NCI-H1048 (cell line): ENCODE data around the gene PEX10.
"Not testable (repeated sequence)": the region's sequence is repeated elsewhere in the genome, so short reads cannot be mapped to it uniquely, and the experiment has no call there.

Source experiments
- DNase-seq: peaks from one replicate; lab custom pipeline; 2025; lab: John Stamatoyannopoulos, UW

Gene PEX10

GRCh38 chr1:2443277-2444137 lies 31.1 kb upstream of the PEX10 start:
- DNase-seq, result no peak

- DNase-seq, result no peak
Observed at GRCh38 chr1:2442661-2443060, 30.3 kb upstream of the PEX10 start.

- no peak for DNase-seq
Observed at GRCh38 chr1:2441746-2442145, 29.4 kb upstream of the PEX10 start.

- not testable (repeated sequence) for DNase-seq
Observed at GRCh38 chr1:2440346-2440745, 28.0 kb upstream of the PEX10 start.

- DNase-seq, result no peak
Observed at GRCh38 chr1:2439369-2439768, 27.0 kb upstream of the PEX10 start.

- DNase-seq, result no peak
Observed at GRCh38 chr1:2438641-2439040, 26.3 kb upstream of the PEX10 start.

GRCh38 chr1:2438038-2438437 lies 25.7 kb upstream of the PEX10 start:
- DNase-seq, result no peak

GRCh38 chr1:2437617-2438016 lies 25.3 kb upstream of the PEX10 start:
- no peak for DNase-seq

- DNase-seq, result no peak
Observed at GRCh38 chr1:2436876-2437275, 24.5 kb upstream of the PEX10 start.

- DNase-seq, result no peak
Observed at GRCh38 chr1:2435746-2436355, 23.5 kb upstream of the PEX10 start.

- DNase-seq, result no peak
Observed at GRCh38 chr1:2435091-2435490, 22.7 kb upstream of the PEX10 start.

GRCh38 chr1:2433936-2434655 lies 21.7 kb upstream of the PEX10 start:
- DNase-seq, result no peak

GRCh38 chr1:2433196-2433595 lies 20.8 kb upstream of the PEX10 start:
- DNase-seq, result no peak

- DNase-seq, result no peak
Observed at GRCh38 chr1:2432441-2432844, 20.1 kb upstream of the PEX10 start.

GRCh38 chr1:2431518-2431917 lies 19.2 kb upstream of the PEX10 start:
- DNase-seq, result no peak

GRCh38 chr1:2431103-2431502 lies 18.7 kb upstream of the PEX10 start:
- no peak for DNase-seq

- no peak for DNase-seq
Observed at GRCh38 chr1:2430592-2430973, 18.2 kb upstream of the PEX10 start.

GRCh38 chr1:2429780-2430591 lies 17.6 kb upstream of the PEX10 start:
- DNase-seq, result no peak

GRCh38 chr1:2428490-2428889 lies 16.1 kb upstream of the PEX10 start:
- DNase-seq, result no peak

- DNase-seq, result no peak
Observed at GRCh38 chr1:2427976-2428375, 15.6 kb upstream of the PEX10 start.

- no peak for DNase-seq
Observed at GRCh38 chr1:2427051-2427450, 14.7 kb upstream of the PEX10 start.

- no peak for DNase-seq
Observed at GRCh38 chr1:2426540-2426939, 14.2 kb upstream of the PEX10 start.
